Measurements from ENCODE around the gene MAP3K10. TPM values are rescaled to one million over a fixed set of nuclear protein-coding genes. Genes with fewer than 3 reads are reported as not detected.
A peak's percentile ranks its signal among the peaks of the same experiment; 100 is the strongest.
"Not testable (repeated sequence)": the region's sequence is repeated elsewhere in the genome, so short reads cannot be mapped to it uniquely, and the experiment has no call there.

MAP3K10 gene
- 9.4 and 20.0 TPM in 2 replicates for total RNA-seq (2014; rRNA removed; shearing (Covaris generic); ENCODE audit: low replicate concordance)

DNA sequence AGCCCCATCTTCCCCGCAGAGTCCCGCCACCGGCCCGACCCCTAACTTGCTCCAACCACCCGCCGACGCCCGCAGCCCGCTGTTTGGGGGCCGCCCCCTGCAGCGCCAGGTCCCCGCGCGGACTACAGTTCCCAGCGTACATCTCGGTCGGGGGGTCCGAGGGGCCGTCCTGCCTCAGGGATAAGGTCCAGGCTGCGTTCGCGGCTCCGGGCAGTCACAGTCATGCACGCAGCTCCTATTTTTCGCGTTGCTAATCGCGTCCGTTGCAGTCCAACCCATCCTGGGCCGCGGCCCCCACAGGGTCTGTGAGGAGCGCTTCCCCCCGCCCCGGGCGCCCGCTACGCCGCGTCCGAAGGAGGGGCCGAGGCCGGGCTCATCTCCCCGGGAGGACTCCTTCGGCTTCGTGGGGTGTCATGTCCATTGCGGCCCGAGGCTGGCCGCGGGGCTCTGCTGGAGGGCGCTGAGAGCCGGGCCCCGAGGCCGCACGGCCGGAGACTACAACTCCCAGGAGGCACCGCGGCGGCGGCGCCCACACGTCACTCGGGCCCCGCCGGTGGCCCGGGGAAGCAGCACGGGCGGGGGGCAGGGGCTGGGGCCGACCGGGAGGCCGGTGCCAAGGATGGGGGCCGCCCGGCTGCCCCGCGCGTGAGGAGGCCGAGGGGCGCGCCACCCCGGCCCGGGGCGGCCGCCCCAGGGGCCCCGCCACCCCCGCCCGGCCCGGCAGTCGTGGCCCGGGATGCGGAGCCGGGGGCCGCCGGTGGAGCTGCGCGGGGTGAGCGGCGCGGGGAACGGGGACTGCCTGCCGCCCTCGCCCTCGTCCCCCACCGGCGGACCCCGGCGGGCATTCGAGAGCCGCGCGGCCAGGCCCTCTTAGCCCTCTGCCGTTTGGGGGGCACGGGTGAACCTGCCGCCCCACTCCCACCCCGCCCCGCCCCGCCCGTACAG, at the start of gene MAP3K10:
TSS of gene MAP3K10 (plus strand) at position 536 of the 945 bp plus-strand sequence. CDS start 606 bp downstream, outside the sequence.
- in situ Hi-C loops (cut with HindIII; ENCODE audit: low pct_unique_long_range_greater_than_20kb, low sequenced_read_pairs): no loop called here
- DNase-seq (ENCODE audit: low read depth): peak; percentile 83

DNA sequence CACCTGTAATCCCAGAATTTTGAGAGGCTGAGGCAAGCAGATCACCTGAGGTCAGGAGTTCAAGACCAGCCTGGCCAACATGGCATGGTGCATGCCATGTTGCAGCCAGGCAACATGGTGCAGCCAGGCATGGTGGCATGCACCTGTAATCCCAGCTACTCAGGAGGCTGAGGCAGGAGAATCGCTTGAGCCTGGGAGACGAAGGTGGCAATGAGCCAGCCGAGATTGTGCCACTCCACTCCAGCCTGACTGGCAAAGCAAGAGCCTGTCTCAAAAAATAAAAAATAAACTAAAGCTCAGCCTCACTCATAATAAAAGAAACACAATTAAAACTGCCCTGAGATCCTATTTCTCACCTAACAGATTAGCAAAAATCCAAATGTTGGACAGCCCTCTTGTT, 49.7 kb upstream of the MAP3K10 start:
- in situ Hi-C loops (cut with HindIII; ENCODE audit: low pct_unique_long_range_greater_than_20kb, low sequenced_read_pairs): no loop called here
- DNase-seq (ENCODE audit: low read depth): no peak

DNA sequence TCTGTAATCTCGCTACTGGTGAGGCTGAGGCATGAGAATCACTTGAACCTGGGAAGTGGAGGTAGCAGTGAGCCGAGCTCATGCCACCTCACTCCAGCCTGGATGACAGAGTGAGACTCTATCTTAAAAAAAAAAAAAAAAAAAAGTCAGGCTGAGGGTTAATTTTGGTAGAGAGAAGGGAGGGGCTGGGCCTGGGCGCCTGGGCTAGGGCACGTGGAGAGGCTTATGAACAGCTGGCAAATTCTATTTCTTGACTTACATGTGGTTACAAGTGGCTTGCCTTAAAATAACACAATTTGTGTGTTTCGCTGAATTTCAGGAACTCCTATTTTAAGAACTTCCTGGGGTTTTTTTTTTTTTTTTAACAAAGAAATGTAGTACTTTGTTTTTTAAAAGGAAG, 47.6 kb upstream of the MAP3K10 start:
- in situ Hi-C loops (cut with HindIII; ENCODE audit: low pct_unique_long_range_greater_than_20kb, low sequenced_read_pairs): no loop called here
- no peak for DNase-seq (ENCODE audit: low read depth)

DNA sequence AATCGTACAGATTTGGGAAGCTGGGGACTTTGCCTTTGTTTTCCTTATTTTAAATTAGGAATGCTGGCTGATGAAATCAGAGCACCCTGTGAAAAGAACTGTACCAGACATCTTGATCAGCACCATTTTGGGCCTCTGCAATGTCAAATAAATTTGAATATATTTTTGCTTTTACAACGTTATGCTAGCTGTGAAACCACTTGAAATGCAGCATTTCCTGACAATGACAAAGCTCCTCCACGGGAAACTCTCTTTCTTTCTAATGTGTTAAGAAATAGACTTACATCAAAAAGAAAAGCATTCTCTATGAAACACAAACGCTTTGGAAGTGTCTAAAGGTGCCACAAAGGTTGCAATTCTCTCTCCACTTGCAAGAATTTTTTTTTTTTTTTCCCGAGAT, 47.1 kb upstream of the MAP3K10 start:
- DNase-seq (ENCODE audit: low read depth): no peak
- in situ Hi-C loops (cut with HindIII; ENCODE audit: low pct_unique_long_range_greater_than_20kb, low sequenced_read_pairs): no loop called here

DNA sequence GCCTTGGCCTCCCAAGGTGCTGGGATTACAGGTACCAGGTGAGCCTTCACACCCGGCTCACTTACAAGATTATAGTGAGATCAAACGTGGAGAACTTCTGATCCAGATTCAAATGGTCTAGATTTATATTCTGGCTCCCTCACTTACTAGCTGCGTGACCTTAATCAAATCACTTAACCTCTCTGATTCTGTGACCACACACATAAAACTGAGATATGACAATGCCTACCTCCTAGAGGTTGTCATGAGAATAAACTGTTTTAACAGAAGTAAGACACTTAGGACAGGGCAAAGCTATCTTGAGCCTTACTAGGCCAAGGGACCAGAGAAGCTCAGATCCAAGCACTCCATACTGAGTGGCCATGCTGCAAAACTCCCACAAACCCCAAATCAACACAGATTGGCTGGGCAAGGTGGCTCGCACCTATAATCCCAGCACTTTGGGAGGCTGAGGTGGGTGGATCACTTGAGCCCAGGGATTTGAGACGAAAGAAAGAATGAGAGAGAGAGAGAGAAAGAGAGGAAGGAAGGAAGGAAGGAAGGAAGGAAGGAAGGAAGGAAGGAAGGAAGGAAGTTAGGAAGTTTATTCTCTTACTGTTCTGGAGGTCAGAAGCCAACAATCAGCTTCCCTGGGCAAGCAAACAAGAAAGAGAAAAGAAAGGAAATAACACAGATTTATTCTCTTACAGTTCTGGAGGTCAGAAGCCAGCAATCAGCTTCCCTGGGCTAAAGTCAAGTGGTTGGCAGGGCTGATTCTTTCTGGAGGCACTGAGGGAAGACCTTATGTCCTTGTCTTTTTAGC, 46.1 kb upstream of the MAP3K10 start:
- DNase-seq (ENCODE audit: low read depth): no peak
- in situ Hi-C loops (cut with HindIII; ENCODE audit: low pct_unique_long_range_greater_than_20kb, low sequenced_read_pairs): no loop called here

DNA sequence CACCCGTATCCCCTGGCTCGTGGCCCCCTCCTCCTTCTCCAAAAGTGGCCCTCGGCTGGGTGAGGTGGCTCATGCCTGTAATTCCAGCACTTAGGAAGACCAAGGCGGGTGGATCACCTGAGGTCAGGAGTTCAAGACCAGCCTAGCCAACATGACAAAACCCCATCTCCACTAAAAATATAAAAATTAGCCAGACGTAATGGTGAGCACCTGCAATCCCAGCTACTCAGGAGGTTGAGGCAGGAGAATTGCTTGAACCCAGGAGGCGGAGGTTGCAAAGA, 45.5 kb upstream of the MAP3K10 start:
- DNase-seq (ENCODE audit: low read depth); in situ Hi-C loops (cut with HindIII; ENCODE audit: low pct_unique_long_range_greater_than_20kb, low sequenced_read_pairs): not testable (repeated sequence)

DNA sequence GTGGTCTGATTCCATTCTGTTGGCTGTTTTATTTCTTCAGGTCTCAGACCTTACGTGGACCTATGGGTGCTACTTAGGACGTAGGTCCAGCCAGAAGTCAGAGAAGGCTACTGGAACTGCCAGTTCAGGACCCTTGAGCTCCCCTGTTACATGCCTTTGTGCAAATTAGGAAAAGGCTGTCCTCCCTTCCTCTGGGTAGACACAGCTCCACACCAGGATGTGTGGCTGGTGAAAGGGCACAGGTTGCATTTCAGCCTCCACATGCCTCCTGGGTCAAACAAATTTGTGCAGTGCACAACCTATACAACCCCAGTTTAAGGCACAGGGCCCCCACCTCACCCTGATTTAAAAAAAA, 43.9 kb upstream of the MAP3K10 start:
- in situ Hi-C loops (cut with HindIII; ENCODE audit: low pct_unique_long_range_greater_than_20kb, low sequenced_read_pairs): no loop called here
- no peak for DNase-seq (ENCODE audit: low read depth)

DNA sequence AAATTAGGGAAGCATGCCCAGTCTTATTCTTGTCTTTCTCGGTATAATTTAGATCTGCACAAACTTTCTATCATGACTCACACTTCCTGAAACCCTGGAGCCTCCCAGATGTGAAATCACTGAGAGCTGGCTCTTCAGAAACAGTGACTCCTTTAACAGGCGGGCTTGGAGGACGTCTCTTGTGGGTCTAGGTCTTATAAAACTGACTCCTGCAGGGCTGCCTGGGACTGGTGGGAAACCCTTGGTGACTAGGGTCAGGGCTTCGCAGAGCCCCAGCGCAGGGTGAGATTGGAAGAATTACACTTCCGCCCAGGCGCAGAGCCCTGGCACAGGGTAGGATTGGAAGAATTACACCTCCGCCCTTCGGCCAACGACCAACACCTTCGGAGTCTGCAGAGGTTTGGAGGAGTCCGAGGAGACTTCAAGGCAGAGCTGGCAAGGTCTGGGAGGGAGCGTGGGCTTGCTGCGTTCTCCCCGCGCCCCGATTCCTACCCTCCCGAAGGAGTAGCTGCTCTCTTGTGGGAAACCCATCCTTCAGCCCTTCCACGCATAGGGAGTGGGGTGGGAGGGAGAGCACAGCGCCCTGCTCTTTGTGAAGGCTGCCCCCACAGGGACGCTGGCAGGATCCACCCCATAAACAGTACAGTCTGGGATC, 43.4 kb upstream of the MAP3K10 start:
- in situ Hi-C loops (cut with HindIII; ENCODE audit: low pct_unique_long_range_greater_than_20kb, low sequenced_read_pairs): no loop called here
- DNase-seq (ENCODE audit: low read depth): no peak

DNA sequence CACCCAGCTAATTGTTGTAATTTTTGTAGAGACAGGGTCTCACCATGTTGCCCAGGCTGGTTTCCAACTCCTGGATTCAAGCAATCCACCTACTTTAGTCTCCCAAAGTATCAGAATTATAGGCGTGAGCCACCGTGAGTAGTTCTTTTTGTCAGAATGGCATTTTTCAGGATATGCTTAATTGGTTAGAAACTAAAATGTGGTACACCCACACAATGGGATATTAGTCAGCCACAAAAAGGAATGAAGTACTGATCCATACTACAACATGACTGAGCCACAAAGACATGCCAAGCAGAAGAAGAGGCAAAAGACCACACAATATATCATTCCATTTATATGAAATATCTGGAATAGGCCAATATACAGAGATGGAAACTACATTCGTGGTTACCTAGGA, 41.7 kb upstream of the MAP3K10 start:
- in situ Hi-C loops (cut with HindIII; ENCODE audit: low pct_unique_long_range_greater_than_20kb, low sequenced_read_pairs): no loop called here
- no peak for DNase-seq (ENCODE audit: low read depth)

DNA sequence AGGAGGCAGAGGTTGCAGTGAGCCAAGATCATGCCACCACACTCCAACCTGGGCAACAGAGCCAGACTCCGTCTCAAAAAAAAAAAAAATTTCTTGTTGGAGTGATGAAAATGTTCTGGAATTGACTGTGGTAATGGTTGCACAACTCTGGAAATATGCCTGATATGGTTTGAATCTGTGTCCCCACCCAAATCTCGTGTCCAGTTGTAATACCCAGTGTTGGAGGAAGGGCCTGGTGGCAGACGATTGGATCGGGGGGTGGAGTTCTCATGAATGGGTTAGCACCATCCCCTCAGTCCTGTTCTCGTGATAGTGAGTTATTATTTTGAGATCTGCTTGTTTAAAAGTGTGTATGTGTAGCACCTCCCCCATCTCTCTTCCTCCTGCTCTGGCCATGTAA, 41.1 kb upstream of the MAP3K10 start:
- no peak for DNase-seq (ENCODE audit: low read depth)
- in situ Hi-C loops (cut with HindIII; ENCODE audit: low pct_unique_long_range_greater_than_20kb, low sequenced_read_pairs): no loop called here

DNA sequence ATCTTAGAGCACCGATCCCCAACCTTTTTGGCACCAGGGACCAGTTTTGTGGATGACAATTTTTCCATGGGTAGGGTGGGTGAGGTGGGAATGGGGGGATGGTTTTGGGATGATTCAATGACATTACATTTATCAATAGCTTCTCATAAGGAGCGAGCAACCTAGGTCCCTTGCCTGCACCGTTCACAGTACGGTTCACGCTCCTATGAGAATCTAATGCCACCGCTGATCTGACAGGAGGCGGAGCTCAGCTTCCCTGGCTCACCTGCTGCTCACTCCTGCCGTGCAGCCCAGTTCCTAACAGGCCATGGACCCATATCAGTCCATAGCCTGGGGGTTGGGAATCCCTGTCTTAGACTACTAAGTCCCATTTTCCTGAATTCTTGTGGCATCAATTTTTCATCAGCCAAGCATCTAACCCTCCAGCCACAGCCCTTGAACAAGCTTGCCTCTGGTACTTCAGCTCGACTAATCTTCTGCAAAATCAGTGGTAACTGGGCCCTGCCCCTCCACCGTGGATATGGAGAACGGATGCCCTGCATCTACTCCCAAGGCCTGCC, 37.0 kb upstream of the MAP3K10 start:
- no peak for DNase-seq (ENCODE audit: low read depth)
- in situ Hi-C loops (cut with HindIII; ENCODE audit: low pct_unique_long_range_greater_than_20kb, low sequenced_read_pairs): no loop called here

DNA sequence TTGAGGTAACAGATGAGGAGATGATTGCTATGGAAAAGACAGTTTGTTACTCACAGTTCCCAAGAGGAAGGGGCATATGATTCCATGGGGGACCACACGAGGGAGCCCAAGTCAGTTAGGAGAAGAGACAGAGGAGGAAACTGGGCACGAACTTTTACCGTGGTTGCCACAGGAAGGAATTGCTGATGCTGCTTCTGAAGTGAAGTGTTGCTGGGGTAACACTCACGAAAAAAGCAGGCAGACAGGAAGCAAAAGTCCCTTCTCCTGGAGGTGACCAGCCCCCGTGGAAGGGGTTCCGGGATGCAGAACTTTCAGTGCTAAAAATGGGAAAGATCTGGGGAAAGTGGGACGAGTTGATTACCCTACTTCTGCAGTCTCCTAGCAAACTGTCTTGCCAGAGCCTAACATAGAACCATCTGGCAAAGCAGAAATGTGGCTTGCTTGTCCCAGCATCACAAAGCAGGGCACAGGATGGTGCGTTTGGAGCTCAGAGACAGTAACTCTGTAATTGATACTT, 35.4 kb upstream of the MAP3K10 start:
- in situ Hi-C loops (cut with HindIII; ENCODE audit: low pct_unique_long_range_greater_than_20kb, low sequenced_read_pairs): no loop called here
- no peak for DNase-seq (ENCODE audit: low read depth)

DNA sequence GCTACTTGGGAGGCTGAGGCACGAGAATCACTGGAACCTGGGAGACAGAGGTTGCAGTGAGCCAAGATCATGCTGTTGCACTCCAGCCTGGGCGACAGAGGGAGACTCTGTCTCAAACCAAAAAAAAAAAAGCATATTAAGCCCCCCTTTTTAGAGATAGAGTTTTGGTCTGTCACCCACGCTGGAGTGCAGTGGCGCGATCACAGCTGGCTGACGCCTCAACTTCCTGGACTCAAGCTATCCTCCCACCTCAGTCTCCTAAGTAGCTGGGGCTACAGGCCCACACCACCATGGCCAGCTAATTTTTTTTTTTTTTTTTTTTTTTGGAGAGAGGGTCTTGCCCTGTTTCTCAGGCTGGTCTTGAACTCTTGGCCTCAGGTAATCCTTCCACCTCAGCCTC, 34.2 kb upstream of the MAP3K10 start:
- DNase-seq (ENCODE audit: low read depth): no peak
- in situ Hi-C loops (cut with HindIII; ENCODE audit: low pct_unique_long_range_greater_than_20kb, low sequenced_read_pairs): no loop called here

DNA sequence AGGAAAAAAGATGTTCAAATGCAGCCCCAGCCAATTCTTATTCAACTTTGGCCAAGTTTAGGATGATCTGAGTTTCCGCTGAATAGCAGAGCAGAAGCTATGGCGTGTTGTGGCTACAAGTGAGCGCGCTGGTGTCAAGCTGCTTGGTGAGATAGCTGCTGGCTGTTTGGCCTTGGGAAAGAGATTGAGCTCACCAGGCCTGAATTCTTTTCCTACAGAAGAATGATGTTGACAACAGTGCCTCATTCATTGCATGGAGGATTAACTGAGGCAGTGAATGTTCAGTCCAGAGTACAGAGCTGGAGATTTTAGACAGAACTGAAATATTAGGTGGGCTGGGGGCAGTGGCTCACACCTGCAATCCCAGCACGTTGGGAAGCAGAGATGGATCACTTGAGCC, 31.5 kb upstream of the MAP3K10 start:
- no peak for DNase-seq (ENCODE audit: low read depth)
- in situ Hi-C loops (cut with HindIII; ENCODE audit: low pct_unique_long_range_greater_than_20kb, low sequenced_read_pairs): no loop called here

DNA sequence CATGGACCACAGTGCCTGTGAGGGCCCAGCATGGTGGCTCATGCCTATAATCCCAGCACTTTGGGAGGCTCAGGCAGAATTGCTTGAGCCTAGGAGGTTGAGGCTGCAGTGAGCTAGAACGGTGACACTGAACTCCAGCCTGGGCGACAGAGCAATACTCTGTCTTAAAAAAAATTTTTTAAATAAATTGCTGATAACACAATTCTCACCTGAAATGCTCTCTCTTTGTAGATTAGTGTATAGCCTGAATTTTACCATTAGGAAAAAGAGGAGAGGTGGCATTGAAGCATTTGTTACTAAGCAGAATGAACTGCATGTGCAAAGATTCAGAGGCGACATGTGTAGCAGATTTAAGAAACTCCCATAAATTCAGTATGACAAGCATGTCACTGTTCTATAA, 29.1 kb upstream of the MAP3K10 start:
- in situ Hi-C loops (cut with HindIII; ENCODE audit: low pct_unique_long_range_greater_than_20kb, low sequenced_read_pairs): no loop called here
- DNase-seq (ENCODE audit: low read depth): no peak

DNA sequence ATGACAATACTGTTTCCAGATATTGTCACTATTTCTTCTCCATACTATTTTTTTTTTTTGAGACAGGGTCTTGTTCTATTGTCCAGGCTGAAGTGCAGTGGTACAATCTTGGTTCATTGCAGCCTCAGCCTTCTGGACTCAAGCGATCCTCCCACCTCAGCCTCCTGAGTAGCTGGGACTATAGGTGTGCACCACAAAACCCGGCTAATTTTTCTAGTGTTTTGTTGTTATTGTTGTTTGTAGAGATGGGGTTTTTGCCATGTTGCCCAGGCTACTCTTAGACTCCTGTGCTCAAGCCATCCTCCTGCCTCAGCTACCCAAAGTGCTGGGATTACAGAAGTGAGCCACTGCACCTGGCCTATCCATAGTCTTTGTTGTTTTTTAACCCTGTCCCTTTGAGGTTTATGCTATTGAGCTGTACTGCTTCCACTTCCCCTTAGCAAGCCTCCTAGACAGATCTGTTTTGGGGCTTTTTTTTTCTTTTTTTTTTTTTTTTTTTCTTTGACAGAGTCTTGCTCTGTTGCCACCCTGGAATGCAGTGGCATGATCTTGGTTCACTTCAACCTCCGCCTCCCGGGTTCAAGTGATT, 27.6 kb upstream of the MAP3K10 start:
- in situ Hi-C loops (cut with HindIII; ENCODE audit: low pct_unique_long_range_greater_than_20kb, low sequenced_read_pairs): no loop called here

DNA sequence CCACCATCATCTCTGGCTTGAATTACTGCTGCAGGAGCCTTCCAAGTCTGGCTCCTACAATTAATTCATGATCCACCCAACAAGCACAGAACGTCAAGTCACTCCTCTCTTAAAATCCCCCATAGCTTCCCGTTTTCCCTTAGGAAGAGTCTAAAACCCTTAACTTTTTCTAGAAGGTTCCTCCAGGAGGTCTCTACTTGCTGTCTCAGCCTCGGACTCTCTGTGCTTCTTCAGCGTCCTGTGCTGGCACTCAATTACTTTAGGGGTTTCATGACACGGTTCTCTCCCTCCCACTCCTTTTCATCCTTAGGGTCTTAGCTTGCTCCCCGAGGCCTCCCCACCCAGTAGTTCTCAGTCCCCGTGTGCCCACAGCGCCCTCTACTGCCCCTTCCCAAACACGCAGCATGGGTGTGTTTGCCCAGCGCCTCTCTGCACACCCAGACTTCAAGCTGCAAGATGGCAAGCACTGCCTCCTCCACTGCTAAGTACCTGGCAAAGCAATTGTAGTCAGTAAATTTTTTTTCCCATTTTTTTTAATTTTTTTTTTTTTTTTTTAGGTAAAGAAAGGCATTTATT, 25.8 kb upstream of the MAP3K10 start:
- in situ Hi-C loops (cut with HindIII; ENCODE audit: low pct_unique_long_range_greater_than_20kb, low sequenced_read_pairs): no loop called here
- DNase-seq (ENCODE audit: low read depth): no peak

More for the DNA sequence above, 27.6 kb upstream of the MAP3K10 start:
- DNase-seq (ENCODE audit: low read depth): no peak

All from Caki2 (cell line).